ENCODE results near the gene XXYLT1.

- TF ChIP-seq, protein P1, sequence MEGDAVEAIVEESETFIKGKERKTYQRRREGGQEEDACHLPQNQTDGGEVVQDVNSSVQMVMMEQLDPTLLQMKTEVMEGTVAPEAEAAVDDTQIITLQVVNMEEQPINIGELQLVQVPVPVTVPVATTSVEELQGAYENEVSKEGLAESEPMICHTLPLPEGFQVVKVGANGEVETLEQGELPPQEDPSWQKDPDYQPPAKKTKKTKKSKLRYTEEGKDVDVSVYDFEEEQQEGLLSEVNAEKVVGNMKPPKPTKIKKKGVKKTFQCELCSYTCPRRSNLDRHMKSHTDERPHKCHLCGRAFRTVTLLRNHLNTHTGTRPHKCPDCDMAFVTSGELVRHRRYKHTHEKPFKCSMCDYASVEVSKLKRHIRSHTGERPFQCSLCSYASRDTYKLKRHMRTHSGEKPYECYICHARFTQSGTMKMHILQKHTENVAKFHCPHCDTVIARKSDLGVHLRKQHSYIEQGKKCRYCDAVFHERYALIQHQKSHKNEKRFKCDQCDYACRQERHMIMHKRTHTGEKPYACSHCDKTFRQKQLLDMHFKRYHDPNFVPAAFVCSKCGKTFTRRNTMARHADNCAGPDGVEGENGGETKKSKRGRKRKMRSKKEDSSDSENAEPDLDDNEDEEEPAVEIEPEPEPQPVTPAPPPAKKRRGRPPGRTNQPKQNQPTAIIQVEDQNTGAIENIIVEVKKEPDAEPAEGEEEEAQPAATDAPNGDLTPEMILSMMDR (IDR thresholded peaks at IDR 0.05; ENCODE audit: insufficient read depth, low read length, poor library complexity, severe bottlenecking) = no peak
- TF ChIP-seq EZH2phosphoT487 (conservative IDR thresholded peaks at IDR 0.05; ENCODE audit: low read length) = no peak
Measured at GRCh38 chr3:195269375-195270078, 1.4 kb downstream of the XXYLT1 start.

All from SU-DHL-6 (cell line).